CD4-positive, alpha-beta T cell treated with Interleukin-10 for 1 hour (primary cell): ENCODE results near the gene PHF5A.

Experiments
- DNase-seq: peaks from one replicate; pipeline ENCODE4 v3.0.0-alpha.2; 2020

PHF5A gene

GRCh38 chr22:41468381-41469217 lies at the start of gene PHF5A, which contains the start of gene ACO2:
TSS of gene PHF5A (minus strand) at chr22:41468692. CDS start at chr22:41468653, 39 bp downstream.
TSS of gene ACO2 (plus strand) at chr22:41469117. CDS start at chr22:41469147, 30 bp downstream.
- peak; percentile 98 for DNase-seq

GRCh38 chr22:41518048-41518347 lies 49.5 kb upstream of the PHF5A start:
- DNase-seq = no peak

- DNase-seq = peak; percentile 44
Observed at GRCh38 chr22:41517172-41518047, 48.9 kb upstream of the PHF5A start.

GRCh38 chr22:41516462-41516861 lies 48.0 kb upstream of the PHF5A start:
- DNase-seq = no peak

- no peak for DNase-seq
Observed at GRCh38 chr22:41513391-41513790, 44.9 kb upstream of the PHF5A start.

- no peak for DNase-seq
Observed at GRCh38 chr22:41512421-41513194, 44.1 kb upstream of the PHF5A start.

GRCh38 chr22:41511521-41511968 lies 43.1 kb upstream of the PHF5A start:
- DNase-seq = no peak

GRCh38 chr22:41508770-41509170 lies 40.3 kb upstream of the PHF5A start:
- no peak for DNase-seq

- no peak for DNase-seq
Observed at GRCh38 chr22:41507330-41508063, 39.0 kb upstream of the PHF5A start.

- no peak for DNase-seq
Observed at GRCh38 chr22:41505511-41506220, 37.2 kb upstream of the PHF5A start.

GRCh38 chr22:41504816-41505215 lies 36.3 kb upstream of the PHF5A start:
- DNase-seq = no peak

GRCh38 chr22:41504397-41504796 lies 35.9 kb upstream of the PHF5A start:
- DNase-seq = no peak

- peak; percentile 39 for DNase-seq
Observed at GRCh38 chr22:41501209-41501608, 32.7 kb upstream of the PHF5A start.

- no peak for DNase-seq
Observed at GRCh38 chr22:41500303-41500702, 31.8 kb upstream of the PHF5A start.

GRCh38 chr22:41499624-41500280 lies 31.3 kb upstream of the PHF5A start:
- no peak for DNase-seq

- no peak for DNase-seq
Observed at GRCh38 chr22:41498303-41498835, 29.9 kb upstream of the PHF5A start.

- DNase-seq = no peak
Observed at GRCh38 chr22:41491374-41492100, 23.0 kb upstream of the PHF5A start.

GRCh38 chr22:41488596-41489385 lies 20.3 kb upstream of the PHF5A start:
- no peak for DNase-seq

- DNase-seq = no peak
Observed at GRCh38 chr22:41488076-41488475, 19.6 kb upstream of the PHF5A start.
